GM21381 (cell line): ENCODE results near the gene NARF.
"Not testable (repeated sequence)": the region's sequence is repeated elsewhere in the genome, so short reads cannot be mapped to it uniquely, and the experiment has no call there.

Experiments
- ATAC-seq: cut with Tn5 transposase; IDR thresholded peaks from one replicate; pipeline ENCODE4 v1.9.1; 2021; ENCODE audit warnings: mild to moderate bottlenecking, moderate library complexity; ENCODE audit not compliant: unreplicated experiment

Gene NARF

DNA sequence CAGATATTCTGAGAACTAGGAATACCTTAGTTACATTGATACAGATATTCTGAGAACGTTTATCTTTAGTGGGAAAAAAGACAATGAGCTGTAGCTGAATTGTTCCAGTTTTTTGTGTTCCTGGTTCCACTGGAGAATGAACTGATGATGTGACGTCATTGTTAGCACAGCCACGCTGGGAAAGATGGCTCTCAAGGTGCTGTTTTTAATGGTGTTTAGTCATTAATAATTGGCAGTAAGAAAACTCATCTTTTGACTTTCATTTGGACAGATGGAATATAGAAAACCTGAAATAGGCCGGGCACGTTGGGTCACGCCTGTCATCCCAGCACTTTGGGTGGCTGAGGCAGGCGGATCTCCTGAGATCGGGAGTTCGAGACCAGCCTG lies 71.4 kb downstream of the NARF start:
- ATAC-seq = no peak

DNA sequence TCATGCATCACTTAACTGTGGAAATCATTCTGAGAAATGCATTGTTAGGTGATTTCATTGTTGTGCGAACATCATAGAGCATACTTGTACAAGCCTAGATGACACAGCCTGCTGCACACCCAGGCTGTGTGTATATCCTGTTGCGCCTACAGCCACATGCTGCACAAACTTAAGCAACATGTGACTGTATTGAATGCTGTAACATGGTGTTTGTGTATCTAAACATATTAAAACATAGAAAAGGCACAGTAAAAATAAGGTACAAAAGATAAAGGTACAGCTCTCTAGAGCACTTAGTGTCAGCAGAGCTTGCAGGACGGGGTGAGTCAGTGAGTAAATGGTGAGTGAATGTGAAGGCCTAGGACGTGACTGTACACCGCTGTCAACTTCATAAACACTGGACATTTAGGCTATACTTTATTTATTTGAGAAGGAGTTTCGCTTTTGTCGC lies 72.9 kb downstream of the NARF start:
- ATAC-seq = no peak

GRCh38 chr17:82534401-82534812 lies 75.9 kb downstream of the NARF start:
- ATAC-seq = no peak

DNA sequence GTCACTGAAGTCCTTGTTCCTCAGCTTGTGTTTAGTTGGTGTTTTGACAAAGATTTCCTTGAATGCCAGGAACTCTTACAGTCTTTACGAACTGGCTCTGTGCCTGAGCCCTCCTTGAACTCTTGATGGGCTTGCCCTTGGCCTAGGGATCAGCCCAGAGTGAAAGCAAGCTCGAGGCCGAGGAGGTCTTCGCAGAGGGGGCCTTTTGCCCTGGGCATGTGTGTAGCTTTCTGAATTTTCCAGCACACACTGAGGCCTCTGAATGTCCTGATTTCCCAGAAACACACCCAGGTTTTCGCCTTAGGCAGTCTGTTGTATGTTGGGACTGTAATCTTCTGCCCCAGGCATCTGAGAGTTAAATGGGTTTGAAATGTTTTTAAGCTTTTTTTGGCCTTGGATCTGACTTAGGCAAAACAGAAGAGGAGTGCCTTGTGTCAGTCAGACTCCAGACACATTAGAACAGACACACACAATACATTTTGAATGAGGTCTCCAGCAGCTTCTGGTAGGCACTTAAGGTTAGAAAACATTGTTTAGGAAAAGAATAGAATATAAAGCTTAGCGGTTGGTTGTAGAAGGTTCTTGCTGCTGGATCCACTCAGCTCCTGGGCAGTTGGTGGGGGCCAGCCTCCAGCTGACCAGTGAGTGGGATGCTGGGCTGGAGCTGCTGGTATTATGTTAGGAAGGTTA lies 78.1 kb downstream of the NARF start:
- no peak for ATAC-seq

- not testable (repeated sequence) for ATAC-seq
Measured at GRCh38 chr17:82537228-82537627, 78.7 kb downstream of the NARF start.

GRCh38 chr17:82539076-82539475 lies 80.5 kb downstream of the NARF start:
- ATAC-seq = not testable (repeated sequence)
